IPS-20b (cell line): ENCODE measurements around the gene C2orf42.
"Not testable (repeated sequence)": the region's sequence is repeated elsewhere in the genome, so short reads cannot be mapped to it uniquely, and the experiment has no call there.

Experiments used
- H3K27ac ChIP-seq: one replicate; pipeline ENCODE4 v1.5.1; 2013; ENCODE audit warnings: low read length
- H3K27me3 ChIP-seq: 2 replicates; pipeline ENCODE4 v1.6.1; 2013; ENCODE audit warnings: mild to moderate bottlenecking, low read length, inconsistent platforms; ENCODE audit not compliant: insufficient read depth
- H3K36me3 ChIP-seq: 2 replicates; pipeline ENCODE4 v1.6.1; 2013; ENCODE audit warnings: low read depth, mild to moderate bottlenecking, inconsistent platforms, low read length, moderate library complexity; ENCODE audit not compliant: insufficient read depth
- H3K4me1 ChIP-seq: 2 replicates; pipeline ENCODE4 v1.6.1; 2013; ENCODE audit warnings: mild to moderate bottlenecking, control low read depth, inconsistent platforms, low read length, moderate library complexity; ENCODE audit not compliant: insufficient read depth
- H3K4me3 ChIP-seq: 2 replicates; pipeline ENCODE4 v1.5.1; 2013; ENCODE audit warnings: mild to moderate bottlenecking, low read length, inconsistent platforms
- H3K9ac ChIP-seq: 2 replicates; pipeline ENCODE4 v1.6.1; 2013; ENCODE audit warnings: low read depth, mild to moderate bottlenecking, inconsistent platforms, low read length, moderate library complexity
- H3K9me3 ChIP-seq: 2 replicates; pipeline ENCODE4 v1.6.1; 2013; ENCODE audit warnings: mild to moderate bottlenecking, low read depth, low read length, inconsistent platforms; ENCODE audit not compliant: insufficient read depth

The C2orf42 gene

GRCh38 chr2:70141212-70141901 lies 49.5 kb downstream of the C2orf42 start:
- peak overlapping the region; percentile 88 for H3K9ac ChIP-seq
- no peaks in the 10 kb centered on the region for H3K9me3 ChIP-seq
- H3K27me3 ChIP-seq = no peaks in the 10 kb centered on the region
- peaks cover 21% of the 10 kb centered on the region for H3K4me1 ChIP-seq
- no peaks in the 10 kb centered on the region for H3K36me3 ChIP-seq
- peak overlapping the region; percentile 91 for H3K27ac ChIP-seq
- peak overlapping the region; percentile 74 for H3K4me3 ChIP-seq

GRCh38 chr2:70140791-70141211 lies 50.0 kb downstream of the C2orf42 start:
- peak overlapping the region; percentile 31 for H3K27ac ChIP-seq
- H3K9me3 ChIP-seq = no peaks in the 10 kb centered on the region
- H3K36me3 ChIP-seq = no peaks in the 10 kb centered on the region
- no peaks in the 10 kb centered on the region for H3K27me3 ChIP-seq
- peak overlapping the region; percentile 36 for H3K4me3 ChIP-seq
- H3K9ac ChIP-seq = peak overlapping the region; percentile 55; the same call in 1 of the 2 replicates
- H3K4me1 ChIP-seq = peaks cover 21% of the 10 kb centered on the region

- H3K36me3 ChIP-seq, H3K4me3 ChIP-seq, H3K27ac ChIP-seq, H3K9ac ChIP-seq, H3K4me1 ChIP-seq, H3K9me3 ChIP-seq, H3K27me3 ChIP-seq: not testable (repeated sequence)
Measured at GRCh38 chr2:70134323-70134983, 56.4 kb downstream of the C2orf42 start.

- H3K4me3 ChIP-seq = no peak overlapping the region
Measured at GRCh38 chr2:70133491-70134322, 57.1 kb downstream of the C2orf42 start.

GRCh38 chr2:70133127-70133452 lies 57.7 kb downstream of the C2orf42 start:
- H3K9me3 ChIP-seq = no peaks in the 10 kb centered on the region
- H3K4me1 ChIP-seq = peaks cover 9% of the 10 kb centered on the region
- H3K27me3 ChIP-seq = no peaks in the 10 kb centered on the region
- H3K36me3 ChIP-seq = no peaks in the 10 kb centered on the region
- peak overlapping the region; percentile 62; the same call in 1 of the 2 replicates for H3K9ac ChIP-seq
- H3K27ac ChIP-seq = no peak overlapping the region
- no peak overlapping the region for H3K4me3 ChIP-seq

More at GRCh38 chr2:70133491-70134322, 57.1 kb downstream of the C2orf42 start:
- Histone ChIP-seq H3K4me1 (peaks cover 9% of the 10 kb centered on the region), H3K9me3 (no peaks in the 10 kb centered on the region), H3K27ac (no peak overlapping the region), H3K36me3 (no peaks in the 10 kb centered on the region), H3K27me3 (no peaks in the 10 kb centered on the region), H3K9ac (no peak overlapping the region)

GRCh38 chr2:70132244-70133126 lies 58.3 kb downstream of the C2orf42 start:
- peaks cover 14% of the 10 kb centered on the region for H3K4me1 ChIP-seq
- H3K9ac ChIP-seq = peak overlapping the region; percentile 62; the same call in 1 of the 2 replicates
- H3K27ac ChIP-seq = no peak overlapping the region
- no peaks in the 10 kb centered on the region for H3K9me3 ChIP-seq
- H3K27me3 ChIP-seq = no peaks in the 10 kb centered on the region
- H3K36me3 ChIP-seq = no peaks in the 10 kb centered on the region
- no peak overlapping the region; the same call in 1 of the 2 replicates for H3K4me3 ChIP-seq

- H3K27ac ChIP-seq, H3K9me3 ChIP-seq, H3K27me3 ChIP-seq, H3K4me3 ChIP-seq, H3K36me3 ChIP-seq: not testable (repeated sequence)
- Histone ChIP-seq H3K9ac (peak overlapping the region; percentile 62; the same call in 1 of the 2 replicates), H3K4me1 (peaks cover 17% of the 10 kb centered on the region)
Measured at GRCh38 chr2:70131344-70132143, 59.3 kb downstream of the C2orf42 start.

GRCh38 chr2:70128005-70128404 lies 62.8 kb downstream of the C2orf42 start:
- H3K4me3 ChIP-seq = no peak overlapping the region
- peaks cover 23% of the 10 kb centered on the region for H3K4me1 ChIP-seq
- no peak overlapping the region for H3K9ac ChIP-seq

GRCh38 chr2:70126413-70126812 lies 64.4 kb downstream of the C2orf42 start:
- H3K27ac ChIP-seq = no peak overlapping the region
- H3K36me3 ChIP-seq = no peaks in the 10 kb centered on the region
- H3K9me3 ChIP-seq = no peaks in the 10 kb centered on the region
- no peak overlapping the region for H3K9ac ChIP-seq
- no peak overlapping the region for H3K4me3 ChIP-seq
- no peaks in the 10 kb centered on the region for H3K27me3 ChIP-seq
- peaks cover 17% of the 10 kb centered on the region; the same call in 1 of the 2 replicates for H3K4me1 ChIP-seq

More at GRCh38 chr2:70128005-70128404, 62.8 kb downstream of the C2orf42 start:
- no peaks in the 10 kb centered on the region for H3K27me3 ChIP-seq
- no peak overlapping the region for H3K27ac ChIP-seq
- H3K9me3 ChIP-seq = no peaks in the 10 kb centered on the region
- no peaks in the 10 kb centered on the region for H3K36me3 ChIP-seq

GRCh38 chr2:70125498-70125898 lies 65.3 kb downstream of the C2orf42 start:
- no peaks in the 10 kb centered on the region for H3K27me3 ChIP-seq
- H3K9me3 ChIP-seq = no peaks in the 10 kb centered on the region
- peaks cover 17% of the 10 kb centered on the region; the same call in 1 of the 2 replicates for H3K4me1 ChIP-seq
- H3K9ac ChIP-seq = peak overlapping the region; percentile 93; the same call in 1 of the 2 replicates
- peak overlapping the region; percentile 85 for H3K27ac ChIP-seq
- H3K4me3 ChIP-seq = peak overlapping the region; percentile 72
- no peaks in the 10 kb centered on the region for H3K36me3 ChIP-seq
